CD4-positive, alpha-beta T cell treated with Interleukin-15 for 4 hours (primary cell): ENCODE data around the gene HIVEP3.

Experiments
- DNase-seq: peaks from one replicate; pipeline ENCODE4 v3.0.0-alpha.2; 2020; ENCODE audit warnings: low spot score

HIVEP3 gene

DNA sequence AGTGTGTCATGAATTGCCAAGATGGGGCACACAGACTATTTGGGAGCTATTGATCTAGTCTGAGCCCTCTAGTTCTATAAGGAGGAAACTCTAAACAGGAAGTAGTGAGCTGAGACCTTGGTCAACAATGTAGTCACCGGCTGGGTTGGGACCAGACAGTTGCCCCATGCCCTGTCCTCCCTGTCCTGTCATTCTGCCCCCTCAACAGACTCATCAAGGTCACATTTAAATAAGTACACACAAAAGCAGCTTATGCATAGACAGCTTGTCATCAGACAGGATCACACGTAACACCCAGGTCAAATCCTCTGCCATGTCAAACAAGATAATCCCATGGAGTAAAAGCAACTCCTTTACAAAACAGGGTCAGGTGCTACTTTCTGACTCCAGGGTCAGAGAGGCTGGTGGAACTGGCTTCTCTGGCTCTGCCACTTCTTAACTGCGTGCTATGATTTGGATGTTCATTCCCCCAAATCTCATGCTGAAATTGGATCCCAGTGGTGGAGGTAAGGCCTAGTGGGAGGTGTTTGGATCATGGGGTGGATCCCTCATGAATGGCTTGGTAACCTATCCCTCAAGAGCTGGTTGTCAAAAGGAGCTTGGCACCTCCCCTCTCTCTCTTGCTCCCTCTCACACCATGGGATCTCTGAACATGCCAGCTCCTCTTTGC is 128.9 kb downstream of the HIVEP3 start:
- DNase-seq: no peak

DNA sequence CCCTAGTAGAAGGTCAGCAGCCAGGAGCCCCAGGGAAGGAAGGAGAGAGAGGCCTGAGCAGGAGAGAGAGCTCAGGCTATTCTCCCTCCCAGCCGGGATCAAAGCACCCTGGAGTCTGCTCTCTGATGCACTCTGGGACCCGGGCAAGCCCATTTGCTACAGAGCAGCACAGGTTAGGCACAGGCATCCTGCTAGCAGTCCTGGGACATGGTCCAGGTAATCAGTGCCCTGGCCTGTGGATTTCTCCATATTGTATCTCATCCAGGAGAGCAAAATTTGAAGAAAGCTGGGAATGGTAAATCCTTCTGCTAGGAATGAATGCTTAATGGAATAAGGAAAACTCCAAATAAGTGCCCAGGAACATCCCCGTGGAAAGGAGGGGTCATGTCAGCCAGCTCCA is 130.3 kb downstream of the HIVEP3 start:
- DNase-seq: no peak

DNA sequence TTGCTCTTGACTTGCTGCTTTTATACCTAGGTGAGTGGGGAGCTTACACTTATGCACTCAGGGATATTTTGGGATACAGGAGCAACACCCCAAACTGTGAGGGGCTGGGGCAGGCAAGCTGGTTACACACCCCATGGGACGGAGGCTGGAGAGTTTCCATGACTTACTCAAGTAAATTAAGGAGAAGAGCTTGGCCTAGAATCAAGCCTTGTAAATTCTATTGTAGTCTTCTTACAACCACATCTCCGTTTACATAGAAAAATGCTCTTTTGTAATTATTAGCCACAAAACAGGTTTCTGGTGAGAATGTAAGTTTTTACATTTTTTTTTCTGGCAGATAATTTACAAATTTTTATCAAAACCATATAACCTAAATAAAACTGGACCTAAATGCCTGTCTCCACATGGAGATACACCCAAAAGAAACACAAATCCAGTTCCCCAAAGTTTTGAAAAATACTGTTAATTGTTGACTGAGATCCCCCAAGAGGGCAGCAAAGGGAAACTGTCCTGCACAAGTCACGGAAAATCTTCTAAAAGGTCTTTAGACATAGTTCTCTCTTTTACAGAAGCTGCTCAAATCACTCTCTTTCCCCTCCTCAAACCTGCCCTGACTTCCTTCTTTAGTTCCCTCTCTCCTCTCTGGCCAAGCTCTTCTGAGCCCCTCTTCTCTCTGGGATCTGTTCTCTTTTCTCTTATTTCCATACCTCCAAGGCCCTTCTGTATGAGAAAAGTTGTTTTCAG is 134.0 kb downstream of the HIVEP3 start:
- no peak for DNase-seq

DNA sequence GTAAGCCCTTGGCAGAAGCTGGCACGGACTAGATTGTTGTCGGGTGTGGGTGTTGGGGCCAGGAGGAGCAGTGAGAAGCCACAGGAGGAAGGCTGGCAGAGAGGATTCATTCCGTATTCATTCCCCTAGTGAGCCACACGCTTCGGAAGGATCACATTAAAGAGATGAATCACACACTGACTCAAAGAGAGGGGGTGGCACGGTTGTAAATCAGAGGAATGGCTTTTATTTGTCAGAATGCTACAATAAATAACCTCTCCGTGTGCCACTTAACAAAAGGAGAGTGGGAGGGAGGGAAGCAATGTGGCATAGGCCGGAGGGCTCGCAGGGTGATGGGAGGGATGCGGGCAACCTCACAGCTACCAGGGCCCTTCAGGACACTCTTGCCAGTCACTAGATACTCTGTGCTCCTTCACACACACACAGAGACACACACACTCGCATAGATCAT is 135.5 kb downstream of the HIVEP3 start:
- DNase-seq: no peak

DNA sequence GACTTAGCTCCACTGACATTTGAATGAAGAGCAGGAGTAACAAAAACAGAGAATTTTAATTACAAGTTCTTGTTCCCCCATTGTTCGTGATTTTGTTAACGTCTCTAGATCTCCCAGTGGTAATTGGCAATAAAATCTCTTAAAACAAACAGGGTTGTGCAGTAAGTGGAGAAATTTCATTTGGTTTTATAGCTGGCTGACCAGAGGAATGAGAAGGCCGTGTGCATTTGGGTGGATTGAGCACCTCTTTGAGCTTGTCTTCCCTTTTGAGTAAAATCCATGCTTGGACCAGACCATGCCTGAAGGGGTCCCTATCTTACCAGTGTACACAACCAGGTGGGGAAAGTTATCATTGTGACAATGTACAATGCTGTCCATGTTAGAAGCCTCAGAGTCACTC is 137.8 kb downstream of the HIVEP3 start:
- no peak for DNase-seq

DNA sequence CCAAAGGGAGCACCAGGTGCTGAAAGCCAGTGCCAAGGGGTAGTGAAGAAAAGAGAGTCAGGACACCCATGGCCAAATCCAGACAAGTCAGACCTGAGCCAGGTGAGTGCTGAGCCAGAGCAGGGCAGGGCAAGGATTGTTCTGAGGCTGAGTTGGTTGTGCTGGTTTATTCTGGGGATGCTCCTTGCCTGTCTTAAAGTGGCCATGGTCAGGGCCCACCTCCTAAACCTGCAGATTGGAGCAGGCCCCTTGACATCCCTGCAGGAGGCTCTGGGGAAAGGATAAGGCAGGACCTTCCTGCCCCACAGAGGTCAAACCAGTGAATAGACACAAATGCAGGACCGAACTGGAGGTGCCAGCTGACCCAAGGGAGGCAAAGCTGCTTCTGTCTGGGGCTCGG is 138.4 kb downstream of the HIVEP3 start:
- DNase-seq: no peak

DNA sequence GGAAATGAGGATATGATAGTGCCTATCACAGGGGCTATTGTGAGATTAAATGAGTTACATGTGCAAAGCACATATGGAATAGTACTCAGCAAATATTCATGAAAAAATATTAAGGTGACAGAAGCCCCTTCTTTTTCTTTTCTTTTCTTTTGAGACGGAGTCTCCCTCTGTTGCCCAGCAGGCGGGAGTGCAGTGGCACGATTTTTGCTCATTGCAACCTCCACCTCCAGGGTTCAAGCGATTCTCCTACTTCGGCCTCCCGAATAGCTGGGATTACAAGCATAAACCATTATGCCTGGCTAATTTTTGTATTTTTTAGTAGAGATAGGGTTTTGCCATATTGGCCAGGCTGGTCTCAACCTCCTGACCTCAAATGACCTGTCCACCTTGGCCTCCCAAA is 139.4 kb downstream of the HIVEP3 start:
- DNase-seq: no peak

DNA sequence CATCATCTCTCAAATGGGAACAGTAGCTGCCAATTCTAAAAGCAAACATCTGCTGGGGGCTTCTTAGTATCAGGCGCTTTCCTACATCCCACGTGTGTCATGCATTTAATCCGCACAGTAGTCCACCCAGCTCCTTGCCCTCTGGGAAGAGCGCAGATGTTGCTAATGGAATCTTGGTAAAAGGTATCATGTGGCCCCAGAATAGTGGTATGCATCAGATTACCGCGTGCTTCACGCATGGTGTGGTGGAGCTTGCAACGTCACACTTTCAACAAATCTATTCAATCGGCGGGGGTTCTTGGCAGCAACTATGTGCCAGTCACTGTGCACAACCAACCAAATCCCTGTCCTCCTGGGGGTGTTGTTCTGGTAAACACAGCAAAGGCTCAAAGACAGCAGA is 141.0 kb downstream of the HIVEP3 start:
- no peak for DNase-seq

DNA sequence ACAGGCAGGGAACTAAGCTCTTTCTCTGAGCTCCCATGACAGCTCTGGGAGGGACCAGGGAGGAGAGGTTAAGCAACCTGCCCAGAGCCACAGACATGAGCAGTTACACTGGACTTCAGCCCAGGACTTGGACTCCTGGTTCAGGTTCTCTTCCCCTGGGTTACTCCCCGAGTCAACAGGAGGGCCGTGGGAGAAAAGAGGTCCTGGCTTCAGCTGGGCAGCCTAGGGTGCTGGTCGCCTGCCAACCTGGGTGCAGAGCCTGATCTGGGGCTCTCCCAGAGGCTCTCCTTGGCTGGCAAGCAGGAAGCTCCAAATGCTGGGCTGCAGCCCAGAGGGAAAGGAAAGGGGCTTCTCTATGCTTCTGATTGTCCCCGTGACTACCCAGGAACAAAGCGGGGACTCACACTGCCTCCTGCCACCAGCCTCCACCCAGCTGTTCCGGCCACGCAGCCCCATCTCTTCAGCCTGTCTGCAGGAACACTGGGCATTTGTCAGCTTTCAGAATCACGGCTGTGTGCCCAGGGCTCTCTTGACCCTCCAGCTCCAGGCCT is 141.8 kb downstream of the HIVEP3 start:
- DNase-seq: no peak

DNA sequence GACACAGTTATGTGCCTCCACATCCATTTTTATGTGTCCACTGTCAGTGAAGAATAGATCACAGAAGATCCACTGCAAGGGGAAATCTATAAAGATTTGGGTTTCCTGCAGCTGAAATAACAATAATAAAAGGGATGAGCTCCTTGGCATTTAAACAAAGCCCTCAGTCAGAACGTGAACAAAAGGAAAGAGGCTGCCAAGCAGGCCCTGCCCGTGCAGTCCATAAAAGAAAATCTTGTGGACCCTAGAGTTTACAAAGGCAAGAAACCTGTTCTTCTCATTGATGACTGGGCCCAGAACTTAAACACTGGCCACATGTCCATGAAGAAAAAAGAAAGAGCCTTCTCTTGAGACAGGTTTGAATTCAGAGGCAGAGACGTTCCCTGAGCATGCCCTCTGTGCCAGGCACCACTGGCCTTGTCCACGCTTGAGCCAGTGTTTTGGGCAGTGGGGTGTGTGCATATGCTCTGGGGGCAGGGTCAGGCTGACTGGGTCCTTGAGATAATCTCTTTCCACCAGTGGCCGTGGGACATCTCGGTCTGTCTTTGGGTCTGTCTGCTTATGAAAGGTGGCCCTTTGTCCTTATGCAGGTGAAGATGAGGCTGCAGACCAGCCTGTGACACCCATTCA is 142.7 kb downstream of the HIVEP3 start:
- DNase-seq: no peak

DNA sequence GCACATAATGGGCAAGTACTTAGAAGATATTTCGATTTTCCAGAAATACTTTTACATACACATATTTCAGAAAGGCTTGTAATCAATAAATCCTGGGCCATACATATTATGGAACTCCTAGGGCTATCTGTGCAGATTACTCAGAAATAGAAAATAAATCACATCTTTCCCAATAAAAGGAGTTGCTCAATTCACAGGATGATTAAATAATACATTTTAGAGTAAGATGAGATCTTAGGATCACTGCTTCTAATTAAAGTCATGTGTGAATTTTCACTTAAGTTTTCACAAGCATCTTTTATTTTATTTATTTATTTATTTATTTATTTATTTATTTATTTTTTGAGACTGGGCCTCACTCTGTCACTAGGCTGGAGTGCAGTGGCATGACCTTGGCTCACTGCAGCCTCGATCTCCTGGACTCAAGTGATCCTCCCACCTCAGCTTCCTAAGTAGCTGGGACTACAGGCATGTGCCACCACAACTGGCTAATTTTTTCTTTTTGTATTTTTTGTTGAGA is 144.2 kb downstream of the HIVEP3 start:
- DNase-seq: no peak

DNA sequence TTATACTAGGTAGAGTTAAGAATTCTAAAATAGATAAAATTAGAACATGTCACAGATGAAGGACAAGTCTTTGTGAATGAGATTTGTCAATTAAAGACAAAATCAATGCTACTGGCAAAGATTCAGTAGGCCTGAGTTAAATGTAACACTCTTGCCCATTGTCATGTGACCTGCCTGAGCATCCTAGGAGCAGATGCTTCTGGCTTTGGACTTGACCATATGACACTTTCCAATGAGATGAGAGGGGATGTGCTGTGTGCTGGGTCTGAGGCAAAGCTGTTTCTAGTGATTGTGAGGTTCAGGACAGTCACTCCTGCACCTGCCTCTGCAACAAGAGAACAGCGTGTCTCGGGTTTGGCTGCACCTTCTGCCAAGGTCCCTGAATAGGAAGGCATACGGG is 144.9 kb downstream of the HIVEP3 start:
- DNase-seq: no peak

DNA sequence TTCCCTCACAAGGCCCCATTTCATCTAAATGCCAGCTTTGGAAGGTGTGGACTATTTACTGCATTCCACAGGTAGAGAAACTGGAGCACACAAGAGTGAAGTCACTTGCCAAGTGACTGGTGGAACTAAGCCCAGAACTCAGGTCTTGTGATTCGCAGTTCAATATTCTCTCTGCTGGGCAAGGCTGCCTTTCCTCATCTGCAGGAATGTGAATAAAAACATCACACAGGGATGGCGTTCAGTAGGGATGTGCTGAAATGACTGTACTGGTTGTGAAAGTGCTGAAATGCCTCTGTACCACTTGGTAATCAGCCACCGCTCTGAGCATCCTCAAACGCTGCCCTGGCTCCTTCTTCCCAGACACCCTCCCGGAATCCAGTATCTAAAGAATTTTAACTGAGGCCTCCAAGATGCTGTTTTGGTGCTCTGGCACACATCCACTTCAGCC is 145.6 kb downstream of the HIVEP3 start:
- DNase-seq: no peak

DNA sequence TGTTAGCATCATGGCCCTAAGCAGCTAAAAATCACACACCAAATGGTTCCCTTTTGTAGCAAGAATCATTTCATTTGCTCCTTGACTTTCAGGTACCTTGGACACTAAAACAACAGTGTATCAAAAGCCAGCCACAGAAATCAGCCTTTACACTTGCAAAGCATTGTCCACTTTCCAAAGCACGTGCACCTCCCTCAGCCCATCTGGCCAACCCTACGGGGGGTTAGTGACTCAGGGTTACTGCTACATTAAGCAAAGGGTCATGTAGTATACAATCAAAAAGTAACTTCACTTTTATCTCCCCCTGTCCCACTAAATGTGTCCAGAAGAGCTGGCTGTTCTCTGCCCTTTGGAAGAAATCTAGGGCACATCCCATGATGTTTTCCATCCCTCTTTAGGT is 149.7 kb downstream of the HIVEP3 start:
- DNase-seq: no peak

DNA sequence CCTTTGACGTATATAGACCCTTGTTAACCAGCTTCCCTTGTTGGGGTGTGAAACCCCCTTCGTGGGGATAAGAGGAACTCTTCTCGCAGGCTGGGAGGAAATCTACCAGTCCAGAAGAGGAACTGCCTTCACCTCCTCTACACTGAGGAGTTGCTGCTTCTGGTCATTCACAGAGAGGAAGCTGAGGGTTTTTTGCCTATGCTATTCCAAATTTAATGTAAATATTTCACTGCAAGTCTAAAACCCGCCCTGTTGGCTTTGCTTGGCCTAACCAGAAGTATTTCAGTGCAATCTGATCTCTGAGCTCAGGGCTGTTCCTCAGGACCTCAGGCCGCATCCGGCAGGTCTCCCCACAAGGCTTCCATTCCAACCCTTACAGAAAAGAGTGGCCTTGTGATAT is 150.1 kb downstream of the HIVEP3 start:
- no peak for DNase-seq

DNA sequence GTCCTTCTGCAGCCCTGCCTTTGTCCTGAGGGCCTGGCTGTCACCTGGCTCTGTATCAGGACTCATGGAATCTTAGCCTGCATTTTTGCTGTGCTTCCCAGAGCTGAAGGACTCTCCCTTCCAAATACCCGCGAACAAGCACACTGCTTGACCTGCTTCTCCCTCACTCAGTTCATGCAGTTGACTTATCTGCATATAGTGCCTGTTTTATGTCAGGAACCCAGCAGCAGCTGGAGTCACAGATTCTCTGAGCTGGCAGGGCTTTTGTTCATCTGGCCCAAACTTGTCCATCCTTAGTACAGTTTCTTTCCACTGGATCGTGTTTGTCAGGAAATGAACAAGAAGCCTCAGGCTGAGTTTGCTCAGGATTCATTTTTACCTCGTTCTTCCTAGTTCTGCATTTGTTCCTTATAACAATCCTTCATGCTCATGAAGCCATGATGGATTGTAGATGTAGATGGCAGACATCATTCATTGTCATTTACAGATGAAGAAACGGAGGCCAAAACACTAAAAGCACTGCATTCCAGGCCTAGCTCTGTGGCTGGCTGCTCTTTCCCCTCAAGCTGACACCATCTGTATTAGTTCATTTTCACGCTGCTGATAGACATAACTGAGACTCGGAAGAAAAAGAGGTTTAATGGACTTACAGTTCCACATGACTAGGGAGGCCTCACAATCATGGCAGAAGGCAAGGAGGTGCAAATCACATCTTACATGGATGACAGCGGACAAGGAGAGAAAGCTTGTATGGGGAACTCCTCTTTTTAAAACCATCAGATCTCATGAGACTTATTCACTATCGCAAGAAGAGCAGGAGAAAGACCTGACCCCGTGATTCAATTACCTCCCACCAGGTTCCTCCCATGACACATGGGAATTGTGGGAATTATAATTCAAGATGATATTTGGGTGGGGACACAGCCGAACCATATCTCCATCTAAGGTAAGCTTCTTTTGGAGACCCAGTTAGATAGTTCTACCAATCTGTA is 150.9 kb downstream of the HIVEP3 start:
- no peak for DNase-seq

DNA sequence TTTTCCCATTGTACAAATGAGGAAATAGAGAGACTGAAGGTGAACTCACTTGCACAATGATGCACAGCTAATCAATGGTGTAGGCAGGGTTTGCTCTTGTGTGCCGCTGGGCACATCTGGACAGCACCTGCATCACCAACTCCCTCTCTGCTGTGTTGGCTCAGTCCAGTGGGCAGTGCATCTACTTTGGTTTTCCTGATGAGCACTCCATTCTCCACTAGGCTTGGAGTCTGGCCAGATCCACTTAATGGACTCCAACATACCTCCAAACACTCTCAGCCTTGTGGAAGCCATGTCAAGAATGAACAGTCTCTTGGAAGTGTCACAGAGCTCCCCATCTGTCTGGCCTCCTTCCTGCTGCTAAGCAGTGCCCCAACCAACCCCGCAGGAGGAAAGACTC is 152.2 kb downstream of the HIVEP3 start:
- no peak for DNase-seq

DNA sequence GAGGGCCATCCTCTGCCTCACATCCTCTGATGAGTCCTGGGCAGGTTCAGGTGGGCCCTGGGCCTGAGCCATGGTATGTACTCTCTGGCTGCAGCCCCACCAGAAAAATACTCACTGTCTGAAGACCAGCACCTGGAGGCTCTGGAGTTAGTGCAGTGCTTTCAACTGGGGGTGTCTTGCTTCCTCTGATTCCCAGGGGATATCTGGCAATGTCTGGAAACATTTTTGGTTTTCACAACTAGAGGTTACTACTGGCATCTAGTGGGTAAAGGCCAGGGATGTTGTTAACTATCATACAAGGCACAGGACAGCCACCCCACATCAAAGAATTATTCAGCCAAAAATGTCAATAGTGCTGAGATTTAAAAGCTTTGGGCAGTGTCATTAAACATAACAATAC is 152.7 kb downstream of the HIVEP3 start:
- no peak for DNase-seq

DNA sequence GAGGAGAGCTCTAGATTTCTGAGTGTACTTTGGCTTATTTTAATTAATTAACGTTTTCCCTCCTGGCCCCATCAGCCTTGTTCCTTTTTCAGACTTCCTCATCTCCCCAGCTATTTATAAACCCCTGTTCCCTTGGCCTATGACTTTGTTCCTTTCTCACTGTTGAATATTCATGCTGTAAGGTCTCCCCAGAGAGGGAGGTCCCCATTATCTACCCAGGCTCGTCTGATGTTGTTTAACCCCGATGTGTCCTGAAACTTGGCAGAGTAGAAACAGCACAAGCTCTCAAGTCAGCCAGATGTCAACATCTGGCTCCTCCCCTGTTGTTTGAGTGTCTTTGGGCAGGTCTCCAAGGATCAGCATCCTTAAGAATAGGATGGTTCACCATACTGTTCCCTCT is 153.6 kb downstream of the HIVEP3 start:
- no peak for DNase-seq

DNA sequence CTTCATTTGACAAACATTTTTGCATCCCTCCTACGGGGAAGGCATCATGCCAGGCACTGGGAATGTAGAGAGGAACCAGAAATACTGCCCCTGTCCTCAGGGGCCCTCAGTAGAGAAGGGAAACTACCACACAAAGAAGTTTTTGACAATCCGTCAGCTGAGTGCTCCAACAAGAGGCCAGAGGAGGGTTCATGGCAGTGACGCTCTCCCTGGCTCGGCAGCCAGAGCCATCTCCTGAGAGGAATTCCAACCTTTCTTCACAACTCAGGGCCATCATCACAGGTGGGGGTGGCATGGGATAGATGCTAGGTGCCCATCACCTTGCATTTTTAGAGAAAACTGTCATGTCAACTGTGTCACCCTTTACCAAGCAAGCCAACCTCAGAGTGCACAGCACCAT is 154.1 kb downstream of the HIVEP3 start:
- no peak for DNase-seq

DNA sequence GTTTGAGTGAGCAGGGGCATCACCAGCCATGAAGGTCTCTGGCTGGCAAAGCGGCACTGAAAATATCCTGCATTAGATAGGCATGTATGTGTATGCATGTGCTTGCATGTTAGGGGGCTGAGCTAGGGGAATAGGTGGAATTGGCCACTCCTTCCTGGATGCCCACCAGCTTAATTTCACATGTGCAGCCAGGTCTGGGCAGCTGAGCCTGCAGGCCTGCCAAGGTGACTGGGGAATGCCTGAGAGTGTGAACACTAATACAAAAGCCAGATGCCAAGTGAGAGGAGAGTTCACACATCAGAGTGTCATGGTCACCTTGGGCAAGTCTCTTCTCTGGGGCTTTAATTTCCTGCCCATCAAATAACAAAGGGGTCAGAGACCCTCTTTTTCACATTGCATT is 155.9 kb downstream of the HIVEP3 start:
- DNase-seq: no peak

DNA sequence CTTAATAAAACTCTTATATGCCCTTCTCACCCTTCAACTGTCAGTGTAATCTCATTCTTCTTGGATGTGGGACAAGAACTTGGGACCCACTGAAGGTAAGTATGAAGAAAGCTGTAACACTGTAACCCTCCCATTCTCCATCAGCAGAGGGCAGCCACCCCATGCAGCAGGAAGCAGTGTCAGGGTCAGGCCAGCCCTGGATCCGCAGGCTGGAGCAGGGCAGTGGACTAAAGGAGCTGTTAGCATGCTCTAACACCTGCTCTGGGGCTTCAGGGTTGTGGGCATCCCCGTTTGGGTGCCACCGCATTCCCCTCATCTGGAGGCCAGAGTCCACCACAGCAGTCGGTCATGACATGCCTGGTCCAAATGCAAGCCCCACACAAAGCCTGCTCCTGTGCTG is 156.5 kb downstream of the HIVEP3 start:
- DNase-seq: no peak
